HEK293 (cell line): ENCODE results near the gene LCOR.
A peak's percentile ranks its signal among the peaks of the same experiment; 100 is the strongest.

ENCODE experiments used
- CTCF ChIA-PET: fragments of 350-600 bp; formaldehyde crosslinking; extraction: SDS; loops from one replicate; lab custom pipeline; 2021; ENCODE audit warnings: antibody characterized with exemption; lab: Yijun Ruan, JAX
- POLR2A ChIA-PET: fragments of 300-600 bp; formaldehyde crosslinking; extraction: SDS; loops from one replicate; lab custom pipeline; 2020; ENCODE audit warnings: antibody characterized with exemption, inconsistent platforms; lab: Yijun Ruan, JAX
- H3K27ac ChIP-seq: fragments of 200-500 bp; sonication (Bioruptor generic); 2 replicates; pipeline ENCODE4 v1.5.1; 2014; ENCODE audit warnings: low read depth, low read length, control low read depth, inconsistent platforms; ENCODE audit errors: extremely low read depth
- H3K36me3 ChIP-seq, 2 experiments: fragments of 200-500 bp in 1 of 2; sonication (Bioruptor generic) in 1 of 2; 1 replicate in 1 of 2; 2 replicates in 1 of 2; pipeline ENCODE4 v1.5.1; 2014 to 2017; ENCODE audit warnings: inconsistent platforms in 2 of 2, low read length in 2 of 2; ENCODE audit not compliant: control insufficient read depth in 2 of 2, insufficient read depth in 1 of 2
- H3K4me1 ChIP-seq: fragments of 200-500 bp; sonication (Bioruptor generic); 2 replicates; pipeline ENCODE4 v1.5.1; 2014; ENCODE audit warnings: mild to moderate bottlenecking, low read length, inconsistent platforms; ENCODE audit not compliant: control insufficient read depth, insufficient read depth
- H3K4me3 ChIP-seq: 2 replicates; pipeline ENCODE4 v1.5.1; 2011; ENCODE audit warnings: low read depth, mild to moderate bottlenecking, control low read depth, low read length, moderate library complexity
- H3K9me3 ChIP-seq: fragments of 200-500 bp; sonication (Bioruptor generic); 2 replicates; pipeline ENCODE4 v1.5.1; 2014; ENCODE audit warnings: low read depth, low read length, inconsistent platforms; ENCODE audit not compliant: control insufficient read depth, insufficient read depth
- CTCF ChIP-seq: fragments of 450-650 bp; formaldehyde crosslinking; IDR thresholded peaks from 2 replicates; pipeline ENCODE4 v1.5.1; 2016; ENCODE audit warnings: missing biosample characterization, missing genetic modification characterization
- GLIS1 ChIP-seq: fragments of 450-650 bp; formaldehyde crosslinking; IDR thresholded peaks from 2 replicates; pipeline ENCODE4 v1.5.1; 2016; ENCODE audit warnings: missing biosample characterization, missing genetic modification characterization
- SCRT1 ChIP-seq: fragments of 450-650 bp; formaldehyde crosslinking; IDR thresholded peaks from 2 replicates; pipeline ENCODE4 v1.5.1; 2016; ENCODE audit warnings: missing biosample characterization, missing genetic modification characterization, borderline replicate concordance
- SCRT2 ChIP-seq: fragments of 450-650 bp; formaldehyde crosslinking; IDR thresholded peaks from 2 replicates; pipeline ENCODE4 v1.5.1; 2016; ENCODE audit warnings: missing biosample characterization, missing genetic modification characterization
- SP7 ChIP-seq: fragments of 450-650 bp; formaldehyde crosslinking; IDR thresholded peaks from 2 replicates; pipeline ENCODE4 v1.5.1; 2016; ENCODE audit warnings: missing biosample characterization, missing genetic modification characterization
- WT1 ChIP-seq: fragments of 450-650 bp; formaldehyde crosslinking; IDR thresholded peaks from 2 replicates; pipeline ENCODE4 v1.5.1; 2016; ENCODE audit warnings: missing biosample characterization, missing genetic modification characterization
- ZBTB10 ChIP-seq: fragments of 450-650 bp; formaldehyde crosslinking; IDR thresholded peaks from 2 replicates; pipeline ENCODE4 v1.5.1; 2016; ENCODE audit warnings: missing biosample characterization, missing genetic modification characterization
- ZFP3 ChIP-seq: fragments of 450-650 bp; formaldehyde crosslinking; IDR thresholded peaks from 2 replicates; pipeline ENCODE4 v1.5.1; 2016; ENCODE audit warnings: low read depth, missing biosample characterization, missing genetic modification characterization
- ZNF341 ChIP-seq: fragments of 450-650 bp; formaldehyde crosslinking; IDR thresholded peaks from 2 replicates; pipeline ENCODE4; 2016; ENCODE audit warnings: low read depth, missing biosample characterization, missing genetic modification characterization
- ZNF513 ChIP-seq: fragments of 450-650 bp; IDR thresholded peaks from 2 replicates; pipeline ENCODE4 v1.5.1; 2018; ENCODE audit warnings: missing biosample characterization, missing genetic modification characterization
- ZNF548 ChIP-seq: fragments of 450-650 bp; formaldehyde crosslinking; IDR thresholded peaks from 2 replicates; pipeline ENCODE4 v1.5.1; 2016; ENCODE audit warnings: missing biosample characterization, missing genetic modification characterization
- ZNF596 ChIP-seq: fragments of 450-650 bp; IDR thresholded peaks from 2 replicates; pipeline ENCODE4 v1.5.0; 2018; ENCODE audit warnings: missing biosample characterization, mild to moderate bottlenecking, missing genetic modification characterization, moderate library complexity
- ZNF624 ChIP-seq: fragments of 450-650 bp; formaldehyde crosslinking; IDR thresholded peaks from 2 replicates; pipeline ENCODE4 v1.5.1; 2017; ENCODE audit warnings: missing biosample characterization, missing genetic modification characterization
- ZNF837 ChIP-seq: fragments of 450-650 bp; formaldehyde crosslinking; IDR thresholded peaks from 2 replicates; pipeline ENCODE4 v1.5.1; 2016; ENCODE audit warnings: missing biosample characterization, missing genetic modification characterization
- ZSCAN30 ChIP-seq: fragments of 450-650 bp; IDR thresholded peaks from 2 replicates; pipeline ENCODE4 v1.5.1; 2018; ENCODE audit warnings: missing biosample characterization, mild to moderate bottlenecking, missing genetic modification characterization, moderate library complexity

LCOR gene

GRCh38 chr10:97040706-97041105 lies 208.6 kb downstream of the LCOR start (continued):
- TF ChIP-seq ZNF513 (tag by site-specific recombination) (no peak), CTCF (tag by site-specific recombination) (no peak), ZSCAN30 (tag by site-specific recombination) (no peak), ZFP3 (tag by site-specific recombination) (no peak), ZBTB10 (no peak), SCRT2 (tag by site-specific recombination) (no peak), ZNF548 (tag by site-specific recombination) (no peak), ZNF624 (tag by site-specific recombination) (no peak), WT1 (tag by site-specific recombination) (no peak), ZNF596 (no peak), ZNF341 (no peak), SP7 (tag by site-specific recombination) (no peak)

GRCh38 chr10:97042081-97042480 lies 210.0 kb downstream of the LCOR start:
- no peaks in the 10 kb centered on the region for H3K36me3 ChIP-seq
- H3K4me1 ChIP-seq = no peaks in the 10 kb centered on the region
- no peak overlapping the region for H3K27ac ChIP-seq
- TF ChIP-seq GLIS1 (tag by site-specific recombination) (peak; percentile 11; the same call in 1 of the 2 replicates), ZNF837 (no peak)
- CTCF ChIA-PET = interaction anchor here (1.2 kb wide), 1 partner anchor 31 kb away, joined by 8 read pairs; no protein-coding TSS in a partner anchor
- POLR2A ChIA-PET = interaction anchor here (0.7 kb wide), 1 partner anchor 143 kb away, joined by 3 read pairs; no protein-coding TSS in a partner anchor
- H3K9me3 ChIP-seq = no peaks in the 10 kb centered on the region
- H3K4me3 ChIP-seq = no peak overlapping the region

- CTCF ChIA-PET = no interaction called here
- TF ChIP-seq SCRT2 (tag by site-specific recombination) = no peak
- no peak for TF ChIP-seq SCRT1 (tag by site-specific recombination)
- Histone ChIP-seq H3K27ac (no peak overlapping the region), H3K4me1 (no peaks in the 10 kb centered on the region), H3K9me3 (no peaks in the 10 kb centered on the region), H3K4me3 (no peak overlapping the region), H3K36me3 (no peaks in the 10 kb centered on the region)
- POLR2A ChIA-PET = no interaction called here
Measured at GRCh38 chr10:97042716-97043562, 210.8 kb downstream of the LCOR start.
